Measurements from ENCODE around the gene CFAP251. TPM values are rescaled to one million over a fixed set of nuclear protein-coding genes. Genes with fewer than 3 reads are reported as not detected.
"Not testable (repeated sequence)": the region's sequence is repeated elsewhere in the genome, so short reads cannot be mapped to it uniquely, and the experiment has no call there.

Gene CFAP251
- total and polyA plus RNA-seq, 10 of the 15 experiments (the other 5 are each of a cell fraction or from before 2014, with no cell fraction given): 0.10 to 0.97 (median 0.64) TPM

- BruUV-seq (replicated peaks); H3K36me3 ChIP-seq (ENCODE audit: control insufficient read depth in 2 of 2, insufficient read depth in 2 of 2, low read length in 1 of 2); H3K27me3 ChIP-seq (replicated peaks in 1 of 2; ENCODE audit: control insufficient read depth in 2 of 2, insufficient read depth in 2 of 2, low read length in 1 of 2); ATAC-seq; DNase-seq (ENCODE audit: low read depth, low spot score); intact Hi-C loops (cut with micrococcal nuclease; ENCODE audit: unreplicated experiment); H3K9me3 ChIP-seq (replicated peaks; ENCODE audit: control insufficient read depth, insufficient read depth, low read length); H2AFZ ChIP-seq (ENCODE audit: control insufficient read depth, low read depth, low read length); H3K4me3 ChIP-seq; H3K4me2 ChIP-seq (ENCODE audit: control insufficient read depth, insufficient read depth); in situ Hi-C loops (cut with MboI); SMC1A ChIA-PET (ENCODE audit: uncharacterized antibody, unreplicated experiment); FAIRE-seq; H4K20me1 ChIP-seq (ENCODE audit: control insufficient read depth, insufficient read depth); H3K79me2 ChIP-seq (ENCODE audit: control insufficient read depth, insufficient read depth, low read length); H3K27ac ChIP-seq (ENCODE audit: control insufficient read depth, insufficient read depth); H3K9ac ChIP-seq (ENCODE audit: control insufficient read depth, insufficient read depth, low read length); POLR2A ChIA-PET: not testable (repeated sequence)
- CTCF ChIA-PET: interaction anchor here (0.6 kb wide), 1 partner anchor 33 kb away, joined by 3 read pairs; no protein-coding TSS in a partner anchor
- WGBS (ENCODE audit: insufficient coverage, insufficient replicate concordance, low lambda C conversion rate, missing lambda C conversion rate): 87% methylated on average over 7 of the region's 7 CpGs
- RAD21 ChIA-PET (ENCODE audit: unreplicated experiment): interaction anchor here (0.6 kb wide), 1 partner anchor 103 kb away, joined by 3 read pairs; no protein-coding TSS in a partner anchor
- peaks cover 15% of the 10 kb centered on the region for H3K4me1 ChIP-seq (ENCODE audit: control insufficient read depth, insufficient read depth, low read length)
Observed at GRCh38 chr12:121929545-121929944, 11.2 kb downstream of the CFAP251 start.

GRCh38 chr12:121930862-121931261 is 12.5 kb downstream of the CFAP251 start:
- Histone ChIP-seq H3K9me3 (replicated peaks; ENCODE audit: control insufficient read depth, insufficient read depth, low read length) (no peaks in the 10 kb centered on the region), H3K9ac (ENCODE audit: control insufficient read depth, insufficient read depth, low read length) (no peak overlapping the region), H3K4me3 (no peak overlapping the region), H3K27me3 (replicated peaks in 1 of 2; ENCODE audit: control insufficient read depth in 2 of 2, insufficient read depth in 2 of 2, low read length in 1 of 2) (no peaks in the 10 kb centered on the region), H2AFZ (ENCODE audit: control insufficient read depth, low read depth, low read length) (no peak overlapping the region), H3K27ac (ENCODE audit: control insufficient read depth, insufficient read depth) (no peak overlapping the region), H3K36me3 (ENCODE audit: control insufficient read depth in 2 of 2, insufficient read depth in 2 of 2, low read length in 1 of 2) (no peaks in the 10 kb centered on the region), H3K4me1 (ENCODE audit: control insufficient read depth, insufficient read depth, low read length) (peaks cover 15% of the 10 kb centered on the region), H3K79me2 (ENCODE audit: control insufficient read depth, insufficient read depth, low read length) (no peaks in the 10 kb centered on the region), H3K4me2 (ENCODE audit: control insufficient read depth, insufficient read depth) (no peak overlapping the region), H4K20me1 (ENCODE audit: control insufficient read depth, insufficient read depth) (no peaks in the 10 kb centered on the region; the same call in 1 of the 2 replicates)
- in situ Hi-C loops (cut with MboI): no loop called here
- ChIA-PET RAD21 (ENCODE audit: unreplicated experiment) (no interaction called here), POLR2A (no interaction called here), SMC1A (ENCODE audit: uncharacterized antibody, unreplicated experiment) (no interaction called here), CTCF (interaction anchor here (1.0 kb wide), 1 partner anchor 15 kb away, joined by 3 read pairs; no protein-coding TSS in a partner anchor)
- no TSS peak for BruUV-seq (replicated peaks)
- DNase-seq (ENCODE audit: low read depth, low spot score) (no peak), ATAC-seq (no peak), FAIRE-seq (no peak)
- intact Hi-C loops (cut with micrococcal nuclease; ENCODE audit: unreplicated experiment): no loop called here
- TF ChIP-seq SMARCA5 (IDR thresholded peaks at IDR 0.05) (no peak), SMAD1 (IDR thresholded peaks at IDR 0.05; ENCODE audit: low read depth, partially characterized antibody) (no peak), WRNIP1 (IDR thresholded peaks at IDR 0.05; ENCODE audit: borderline replicate concordance, low read depth, low read length) (no peak), HDAC2 (IDR thresholded peaks at IDR 0.05) (no peak)
- WGBS (ENCODE audit: insufficient coverage, insufficient replicate concordance, low lambda C conversion rate, missing lambda C conversion rate): 81% methylated on average over 4 of the region's 4 CpGs

Measured in GM12878 (cell line).